Fibroblast of the aortic adventitia (primary cell): ENCODE results near the gene POLR2L. TPM values are rescaled to one million over a fixed set of nuclear protein-coding genes. Genes with fewer than 3 reads are reported as not detected.

Experiments used
- DNase-seq: peaks from one replicate; pipeline ENCODE4 v3.0.0-alpha.2; 2010; ENCODE audit warnings: low read depth
- H3K4me3 ChIP-seq: 2 replicates; pipeline ENCODE4 v1.5.1; 2011; ENCODE audit warnings: low read depth, mild to moderate bottlenecking, control low read depth, low read length, moderate library complexity
- CTCF ChIP-seq: IDR thresholded peaks from 2 replicates; pipeline ENCODE4 v1.5.1; 2011; ENCODE audit warnings: mild to moderate bottlenecking, low read length, control low read depth, inconsistent platforms; ENCODE audit not compliant: insufficient read depth
- total RNA-seq: library from RNA; depleted of rRNA; stranded (reverse); fragments of >200 nt; gene quantifications from 2 replicates; pipeline ENCODE4 v1.2.3, GENCODE V29; 2012; ENCODE audit warnings: low replicate concordance

The POLR2L gene
- total RNA-seq, 1 donor, result 135 TPM

GRCh38 chr11:796565-797295 lies 45.6 kb downstream of the POLR2L start:
- H3K4me3 ChIP-seq, result peak overlapping the region; percentile 77
- TF ChIP-seq CTCF, result no peak
- no peak for DNase-seq

GRCh38 chr11:795634-796564 lies 46.4 kb downstream of the POLR2L start:
- DNase-seq, result peak; percentile 70
- TF ChIP-seq CTCF, result no peak
- H3K4me3 ChIP-seq, result peak overlapping the region; percentile 77

GRCh38 chr11:794766-795633 lies 47.3 kb downstream of the POLR2L start:
- TF ChIP-seq CTCF, result no peak
- peak overlapping the region; percentile 77 for H3K4me3 ChIP-seq
- no peak for DNase-seq

- H3K4me3 ChIP-seq, result no peak overlapping the region
- DNase-seq, result no peak
- no peak for TF ChIP-seq CTCF
Observed at GRCh38 chr11:794013-794765, 48.1 kb downstream of the POLR2L start.

GRCh38 chr11:793556-793955 lies 48.8 kb downstream of the POLR2L start:
- DNase-seq, result no peak
- no peak for TF ChIP-seq CTCF
- H3K4me3 ChIP-seq, result no peak overlapping the region

DNA sequence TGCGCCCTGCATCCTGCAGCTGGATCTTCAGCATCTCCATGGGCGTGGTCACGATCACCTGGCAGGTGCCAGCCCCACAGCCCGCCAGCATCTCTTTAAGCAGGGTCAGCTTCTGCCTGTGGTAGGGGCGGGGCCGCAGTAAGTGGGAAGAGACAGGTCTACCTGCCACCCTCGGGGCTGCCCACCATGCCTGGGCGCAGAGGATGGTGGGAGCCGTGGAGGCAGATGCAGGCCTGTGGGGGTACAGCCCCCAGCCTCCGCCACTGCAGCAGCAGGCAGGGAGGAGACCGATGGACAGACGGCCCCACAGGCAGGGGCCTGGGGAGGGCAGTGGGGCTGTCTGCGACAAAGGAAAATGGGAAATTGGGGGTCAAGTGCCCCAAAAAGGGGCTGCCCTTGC lies 49.5 kb downstream of the POLR2L start:
- H3K4me3 ChIP-seq, result no peak overlapping the region
- no peak for DNase-seq
- TF ChIP-seq CTCF, result no peak
